Spleen (tissue), 11 donors: ENCODE data around the gene DNAH14. TPM values are rescaled to one million over a fixed set of nuclear protein-coding genes. Genes with fewer than 3 reads are reported as not detected.
"Not testable (repeated sequence)": the region's sequence is repeated elsewhere in the genome, so short reads cannot be mapped to it uniquely, and the experiment has no call there.

Source experiments
- DNase-seq: peaks from one replicate; pipeline ENCODE4 v3.0.0-alpha.2; 2020
- H3K27ac ChIP-seq, 8 donors: fragments of 200-600 bp; sonication (generic) in 7 of 8; 1 replicate in 4 of 8; 2 replicates in 4 of 8; pipeline versions ENCODE4 v1.5.0 to v1.8.0; 2016 to 2021; ENCODE audit warnings: inconsistent platforms in 4 of 8, mild to moderate bottlenecking in 4 of 8, moderate library complexity in 1 of 8
- H3K27me3 ChIP-seq, 7 donors: fragments of 200-600 bp; sonication (generic) in 6 of 7; replicated peaks in 1 of 7; 1 replicate in 4 of 7; 2 replicates in 3 of 7; pipeline versions ENCODE4 v1.5.0 to v1.8.0; 2016 to 2021; ENCODE audit warnings: inconsistent platforms in 3 of 7, mild to moderate bottlenecking in 1 of 7
- H3K36me3 ChIP-seq, 6 donors: fragments of 200-600 bp; sonication (generic) in 5 of 6; 1 replicate in 4 of 6; 2 replicates in 2 of 6; pipeline versions ENCODE4 v1.5.0 to v1.8.0; 2016 to 2021; ENCODE audit warnings: inconsistent platforms in 2 of 6
- H3K4me1 ChIP-seq, 6 donors: fragments of 200-600 bp; sonication (generic) in 5 of 6; 1 replicate in 3 of 6; 2 replicates in 3 of 6; pipeline versions ENCODE4 v1.5.0 to v1.8.0; 2016 to 2021; ENCODE audit warnings: inconsistent platforms in 3 of 6
- H3K4me3 ChIP-seq, 8 donors: fragments of 200-600 bp; sonication (generic) in 7 of 8; 1 replicate in 4 of 8; 2 replicates in 4 of 8; pipeline versions ENCODE4 v1.5.0 to v1.8.0; 2016 to 2021; ENCODE audit warnings: inconsistent platforms in 4 of 8, mild to moderate bottlenecking in 4 of 8, moderate library complexity in 2 of 8
- H3K9me3 ChIP-seq, 8 donors: fragments of 200-600 bp; sonication (generic) in 7 of 8; 1 replicate in 4 of 8; 2 replicates in 4 of 8; pipeline versions ENCODE4 v1.5.0 to v1.8.0; 2016 to 2021; ENCODE audit warnings: inconsistent platforms in 4 of 8
- CTCF ChIP-seq, 11 experiments: fragments of 200-600 bp in 7 of 11; fragments of 450-650 bp in 4 of 11; sonication (generic) in 4 of 11; IDR thresholded peaks in 8 of 11; conservative IDR thresholded peaks in 3 of 11; 1 replicate in 7 of 11; 2 replicates in 4 of 11; pipeline versions ENCODE4 v1.4.0 to v1.8.0; 2016 to 2021; ENCODE audit warnings: antibody characterized with exemption in 11 of 11, inconsistent platforms in 4 of 11, mild to moderate bottlenecking in 1 of 11
- POLR2A ChIP-seq, 3 donors: fragments of 450-650 bp; IDR thresholded peaks; one replicate each; pipeline ENCODE4 v1.5.1; 2017; ENCODE audit warnings: antibody characterized with exemption in 3 of 3, mild to moderate bottlenecking in 1 of 3
- POLR2AphosphoS5 ChIP-seq, 3 donors: sonication (generic); formaldehyde crosslinking; IDR thresholded peaks; one replicate each; pipeline ENCODE4 v1.5.1; 2017; ENCODE audit warnings: antibody characterized with exemption in 3 of 3
- WGBS, 5 donors: extraction: QIAGEN DNeasy Blood & Tissue Kit in 3 of 5; methylation state at CpG; one replicate each; pipeline versions ENCODE4 v1.1.5 to v1.1.7; 2013 to 2018; 5-methylcytosine and 5-hydroxymethylcytosine counted together
- intact Hi-C: fragments of 100-400 bp; cut with DNase I; formaldehyde crosslinking; loops from one replicate; pipeline ENCODE4 v1.15.0; 2023; ENCODE audit warnings: low total_unique reads
- polyA plus RNA-seq, 3 donors: library from polyadenylated mRNA; stranded (reverse); fragments of 200-250 nt; gene quantifications; one replicate each; pipeline ENCODE4 v1.2.1, GENCODE V29; 2013
- total RNA-seq, 7 donors: library from RNA; depleted of rRNA in 3 of 7; stranded (reverse); fragments of >200 nt in 3 of 7; fragmentation: NEBNext Ultra II Directional in 4 of 7; extraction: Animal tissue kit (Norgen Biotek cat#: 25700) in 4 of 7; gene quantifications; one replicate each; pipeline versions ENCODE4 v1.1.0 to v1.2.1, GENCODE V29; 2016 to 2021
- donor health status: healthy with polysubstance abuse.
- donor health status: DM: no; HTN: no; CAD: no; lungs with moderate emphysema.
- donor health status: DM: no; HTN: no; CAD: no.
- donor health status: Bipolar disorder and iron deficiency.
- donor health status: healthy.
- donor health status: DM: no; HTN: no; CAD: no.
- donor health status: DM: yes; HTN: yes; CAD: no.

DNAH14 gene
- total and polyA plus RNA-seq, 10 donors = 0.70 to 6.4 (median 4.8) TPM

DNA sequence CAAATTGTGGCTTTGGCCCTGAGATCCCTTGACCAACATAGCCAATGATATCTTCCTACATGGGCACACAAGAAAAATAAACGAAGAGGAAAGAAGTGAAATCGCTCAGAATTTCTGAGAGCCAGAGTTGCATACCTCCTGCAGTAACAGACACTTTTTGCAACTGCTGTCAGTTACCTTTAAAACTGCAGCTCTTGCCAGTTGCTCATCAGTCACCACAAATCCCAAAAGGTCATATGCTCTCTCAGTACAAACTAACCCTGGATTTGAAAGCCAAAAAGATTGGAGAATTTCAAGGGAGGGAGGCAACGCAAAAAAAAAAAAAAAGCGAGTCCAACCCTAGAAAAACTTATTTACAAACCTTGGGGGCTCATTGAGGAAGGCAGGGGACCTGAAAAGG lies 47.2 kb upstream of the DNAH14 start:
- intact Hi-C loops = no loop called here
- no peaks in the 10 kb centered on the region for H3K4me1 ChIP-seq
- WGBS, 5 donors = 62 to 92% (median 82%) methylated on average over 4 of the region's 4 CpGs
- peaks cover 0 to 16% (median 0%) of the 10 kb centered on the region in 7 donors for H3K27me3 ChIP-seq
- H3K27ac ChIP-seq = no peak overlapping the region
- H3K36me3 ChIP-seq = no peaks in the 10 kb centered on the region
- peaks cover 0 to 21% (median 9%) of the 10 kb centered on the region in 8 donors for H3K9me3 ChIP-seq
- H3K4me3 ChIP-seq = no peak overlapping the region
- no peak for DNase-seq
- TF ChIP-seq POLR2A (IDR thresholded peaks at IDR 0.05) = no peak
- no peak for TF ChIP-seq CTCF (IDR thresholded peaks at IDR 0.05 in 8 of 11, conservative IDR thresholded peaks at IDR 0.05 in 3 of 11)
- TF ChIP-seq POLR2AphosphoS5 (IDR thresholded peaks at IDR 0.05) = no peak

DNA sequence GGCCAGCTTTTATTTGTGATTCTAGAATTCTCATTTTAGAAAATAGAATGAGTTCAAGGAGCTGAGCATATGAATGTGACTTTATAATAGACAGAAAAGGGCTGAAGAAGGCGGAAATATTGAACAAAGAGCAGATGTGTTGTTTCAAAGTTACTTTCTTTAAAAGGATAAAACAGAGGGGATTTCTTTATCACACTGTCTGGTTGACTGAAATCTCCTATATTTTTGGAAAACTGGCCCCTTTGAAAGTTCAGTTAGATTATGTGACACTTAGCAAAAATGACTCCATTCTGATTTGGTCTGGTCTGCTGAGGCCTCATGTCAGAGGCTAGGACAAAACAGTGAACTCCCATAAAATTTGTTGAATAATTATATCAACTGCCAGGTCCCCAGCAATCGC lies 46.4 kb upstream of the DNAH14 start:
- H3K4me1 ChIP-seq = no peaks in the 10 kb centered on the region
- DNase-seq = no peak
- intact Hi-C loops = no loop called here
- TF ChIP-seq CTCF (IDR thresholded peaks at IDR 0.05 in 8 of 11, conservative IDR thresholded peaks at IDR 0.05 in 3 of 11) (no peak), POLR2A (IDR thresholded peaks at IDR 0.05) (no peak)
- WGBS, 5 donors = 83 to 90% (median 87%) methylated on average over 2 of the region's 2 CpGs
- H3K9me3 ChIP-seq = peaks cover 0 to 21% (median 9%) of the 10 kb centered on the region in 8 donors
- H3K36me3 ChIP-seq = no peaks in the 10 kb centered on the region
- H3K4me3 ChIP-seq = no peak overlapping the region
- no peak overlapping the region for H3K27ac ChIP-seq
- H3K27me3 ChIP-seq = peaks cover 0 to 8% (median 0%) of the 10 kb centered on the region in 7 donors

GRCh38 chr1:224884361-224884801 lies 45.1 kb upstream of the DNAH14 start:
- H3K27ac ChIP-seq = no peak overlapping the region

GRCh38 chr1:224885376-224885775 lies 44.1 kb upstream of the DNAH14 start:
- H3K4me3 ChIP-seq, intact Hi-C loops, H3K27ac ChIP-seq, DNase-seq, H3K27me3 ChIP-seq, H3K36me3 ChIP-seq, H3K4me1 ChIP-seq: not testable (repeated sequence)
- 77 to 84% (median 81%) methylated on average over 2 of the region's 2 CpGs for WGBS, 5 donors
- H3K9me3 ChIP-seq = peaks cover 0 to 21% (median 9%) of the 10 kb centered on the region in 8 donors

More at GRCh38 chr1:224884361-224884801, 45.1 kb upstream of the DNAH14 start:
- Histone ChIP-seq H3K36me3 (no peaks in the 10 kb centered on the region), H3K4me1 (no peaks in the 10 kb centered on the region), H3K9me3 (peaks cover 0 to 21% (median 9%) of the 10 kb centered on the region in 8 donors), H3K4me3 (no peak overlapping the region), H3K27me3 (no peaks in the 10 kb centered on the region)
- intact Hi-C loops = no loop called here
- TF ChIP-seq POLR2AphosphoS5 (IDR thresholded peaks at IDR 0.05) (no peak), POLR2A (IDR thresholded peaks at IDR 0.05) (no peak), CTCF (IDR thresholded peaks at IDR 0.05 in 8 of 11, conservative IDR thresholded peaks at IDR 0.05 in 3 of 11) (no peak)
- 48 to 81% (median 65%) methylated on average over 1 of the region's 1 CpG for WGBS, 5 donors
- DNase-seq = no peak

DNA sequence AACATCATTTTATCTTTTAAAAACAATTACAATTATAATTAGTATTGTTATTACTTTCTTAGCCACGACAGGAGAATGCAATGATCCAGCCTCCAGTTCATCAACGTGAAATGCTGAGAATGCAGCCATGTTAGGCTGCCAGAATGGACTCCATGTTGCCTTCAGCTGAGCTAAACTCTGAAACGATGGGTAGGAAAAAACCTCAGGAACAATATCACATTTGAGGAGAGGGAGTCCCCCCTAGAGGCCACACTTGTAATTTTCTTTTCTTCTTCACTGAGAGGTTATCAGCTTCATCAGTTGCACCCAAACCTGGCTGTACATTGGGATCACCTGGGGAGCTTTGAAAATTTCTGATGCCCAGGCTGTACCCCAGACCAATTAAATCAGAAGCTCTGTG lies 34.6 kb upstream of the DNAH14 start:
- DNase-seq = no peak
- H3K4me3 ChIP-seq = no peak overlapping the region
- H3K4me1 ChIP-seq = no peaks in the 10 kb centered on the region
- WGBS, 5 donors = 25 to 43% (median 33%) methylated on average over 3 of the region's 3 CpGs
- no peak for TF ChIP-seq POLR2AphosphoS5 (IDR thresholded peaks at IDR 0.05)
- no peaks in the 10 kb centered on the region for H3K36me3 ChIP-seq
- H3K9me3 ChIP-seq = peaks cover 0 to 12% (median 10%) of the 10 kb centered on the region in 8 donors
- H3K27ac ChIP-seq = no peak overlapping the region
- no peaks in the 10 kb centered on the region for H3K27me3 ChIP-seq
- intact Hi-C loops = no loop called here
